ENCODE data around the gene CENPA.

CENPA gene

GRCh38 chr2:26763019-26763418 is 22.8 kb upstream of the CENPA start:
- no peak for FAIRE-seq

DNA sequence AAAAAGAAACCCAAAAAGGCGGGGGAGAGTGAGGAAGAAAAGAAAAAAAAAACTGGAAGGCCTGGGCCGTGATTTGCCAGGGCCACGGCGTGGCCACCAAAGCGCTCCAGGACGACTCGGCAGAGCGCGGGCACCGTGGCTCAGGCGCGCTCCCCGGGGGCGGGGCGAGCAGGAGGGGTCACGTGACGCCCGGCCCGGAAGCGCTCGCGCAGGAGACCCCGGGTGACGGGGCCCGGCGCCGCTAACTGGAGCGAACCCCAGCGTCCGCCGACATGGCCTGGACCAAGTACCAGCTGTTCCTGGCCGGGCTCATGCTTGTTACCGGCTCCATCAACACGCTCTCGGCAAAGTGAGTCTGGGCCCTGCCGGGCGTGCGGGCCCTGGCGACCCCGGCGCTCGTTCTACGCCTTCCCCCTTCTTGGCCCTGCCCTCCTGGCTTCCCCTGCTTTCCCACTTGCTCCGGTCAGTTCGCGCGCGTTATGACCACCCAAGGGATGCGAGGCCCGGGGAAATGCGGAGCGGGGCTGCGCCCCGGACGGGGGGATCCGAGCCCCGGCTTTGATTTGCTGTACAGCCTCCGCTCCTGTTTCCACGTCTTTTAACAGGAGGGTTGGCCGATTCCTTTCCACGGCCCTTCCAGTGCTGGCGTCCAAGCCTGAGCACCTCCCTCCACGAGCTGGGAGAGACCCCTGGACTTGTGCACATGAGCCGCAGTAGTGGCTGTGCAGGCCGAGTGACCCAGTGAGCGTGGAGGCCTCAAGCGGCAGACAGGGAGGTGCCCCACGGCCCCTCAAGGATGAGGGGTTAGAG is 21.6 kb upstream of the CENPA start, which contains the start of gene SLC35F6:
Gene SLC35F6, plus strand, starts transcription at position 207 of the 810 bp plus-strand sequence. Its CDS starts 66 bp downstream, at position 273.
- no peak for FAIRE-seq

DNA sequence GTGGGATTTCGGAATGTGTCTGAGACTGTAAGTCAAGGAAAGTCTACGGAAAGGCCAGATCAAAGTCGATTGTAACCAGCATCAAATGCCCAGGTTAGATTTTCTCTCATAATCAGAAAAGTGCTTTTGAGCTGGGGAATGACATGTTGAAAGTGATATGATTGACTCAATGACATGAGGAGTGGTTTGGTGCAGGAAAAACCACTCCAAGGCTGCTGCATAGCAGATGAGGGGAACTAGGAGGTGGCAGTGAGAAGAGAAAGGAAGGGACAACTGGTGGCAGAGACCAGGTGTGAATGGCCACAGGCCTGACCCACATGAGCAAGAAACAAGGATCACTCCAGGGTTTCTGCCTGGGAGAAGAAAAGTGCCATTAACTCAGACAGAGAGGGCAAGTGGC is 20.9 kb upstream of the CENPA start:
- no peak for FAIRE-seq

GRCh38 chr2:26765475-26766200 is 20.2 kb upstream of the CENPA start:
- FAIRE-seq = no peak

DNA sequence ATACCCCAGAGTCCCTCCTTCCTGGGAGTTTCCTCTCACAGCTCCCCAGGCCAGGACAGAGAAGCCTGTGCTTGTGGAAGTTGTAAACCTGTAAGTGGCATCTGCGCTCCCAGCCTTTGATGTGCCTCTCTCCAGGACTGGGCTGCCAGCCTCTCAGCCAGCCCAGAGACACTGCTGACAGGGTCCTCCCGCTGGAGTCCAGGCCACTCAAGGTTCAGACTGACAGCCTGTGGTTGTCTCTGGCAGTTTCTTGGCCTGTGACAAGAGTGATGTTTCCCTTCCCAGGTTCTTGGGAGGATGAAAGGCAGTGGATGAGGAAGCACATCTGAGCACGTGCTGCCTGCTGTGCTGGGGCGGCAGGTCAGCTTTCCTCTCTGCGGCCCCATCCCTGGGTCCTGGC is 18.7 kb upstream of the CENPA start:
- FAIRE-seq = no peak

GRCh38 chr2:26767894-26768487 is 17.9 kb upstream of the CENPA start:
- FAIRE-seq = no peak

DNA sequence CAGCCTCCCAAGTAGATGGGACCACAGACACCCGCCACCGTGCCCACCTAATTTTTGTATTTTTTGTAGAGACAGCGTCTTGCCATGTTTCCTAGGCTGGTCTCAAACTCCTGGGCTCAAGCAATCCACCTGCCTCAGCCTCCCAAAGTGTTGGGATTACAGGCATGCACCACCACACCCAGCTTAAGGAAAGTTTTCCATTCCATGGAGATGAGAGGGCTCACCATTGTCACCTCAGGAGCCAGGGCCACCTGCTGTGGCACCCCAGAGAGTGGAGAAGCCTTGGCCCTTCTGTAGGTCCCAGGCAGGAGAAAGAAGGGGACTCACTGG is 17.1 kb upstream of the CENPA start:
- FAIRE-seq = no peak

DNA sequence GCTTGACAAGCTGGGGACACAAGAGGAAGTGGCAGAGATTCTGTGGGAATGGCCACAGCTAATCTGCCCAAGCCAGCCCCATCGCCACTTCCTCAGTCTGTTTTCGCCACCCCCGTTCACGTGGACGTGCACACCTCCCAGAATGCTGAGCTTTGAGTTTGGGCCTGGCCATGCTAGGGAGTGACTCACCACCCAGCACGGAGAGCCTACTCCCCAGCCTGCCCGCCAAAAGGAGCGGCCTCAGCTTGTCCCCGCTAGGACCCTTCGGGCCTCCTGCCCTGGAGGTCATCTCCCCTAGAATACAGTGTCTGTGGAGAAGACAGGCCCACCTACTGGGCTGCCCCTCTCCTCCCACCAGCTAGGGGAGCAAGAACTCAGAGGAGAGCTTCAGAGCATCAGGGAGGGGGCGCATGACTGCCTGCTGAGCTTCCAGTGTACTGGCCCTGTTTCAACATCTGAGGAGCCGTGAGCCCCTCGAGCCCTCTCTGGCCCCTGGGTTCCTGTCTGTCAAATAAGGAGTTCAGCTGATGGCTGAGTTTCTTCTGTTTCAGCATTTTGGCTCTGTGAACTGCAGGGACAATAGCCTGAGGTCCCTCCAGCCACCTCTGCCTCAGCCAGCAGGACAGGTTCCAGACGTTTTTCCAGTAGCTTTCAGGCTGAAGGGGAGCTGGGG is 16.6 kb upstream of the CENPA start:
- no peak for FAIRE-seq

- no peak for FAIRE-seq
Observed at GRCh38 chr2:26770986-26771586, 14.8 kb upstream of the CENPA start.

DNA sequence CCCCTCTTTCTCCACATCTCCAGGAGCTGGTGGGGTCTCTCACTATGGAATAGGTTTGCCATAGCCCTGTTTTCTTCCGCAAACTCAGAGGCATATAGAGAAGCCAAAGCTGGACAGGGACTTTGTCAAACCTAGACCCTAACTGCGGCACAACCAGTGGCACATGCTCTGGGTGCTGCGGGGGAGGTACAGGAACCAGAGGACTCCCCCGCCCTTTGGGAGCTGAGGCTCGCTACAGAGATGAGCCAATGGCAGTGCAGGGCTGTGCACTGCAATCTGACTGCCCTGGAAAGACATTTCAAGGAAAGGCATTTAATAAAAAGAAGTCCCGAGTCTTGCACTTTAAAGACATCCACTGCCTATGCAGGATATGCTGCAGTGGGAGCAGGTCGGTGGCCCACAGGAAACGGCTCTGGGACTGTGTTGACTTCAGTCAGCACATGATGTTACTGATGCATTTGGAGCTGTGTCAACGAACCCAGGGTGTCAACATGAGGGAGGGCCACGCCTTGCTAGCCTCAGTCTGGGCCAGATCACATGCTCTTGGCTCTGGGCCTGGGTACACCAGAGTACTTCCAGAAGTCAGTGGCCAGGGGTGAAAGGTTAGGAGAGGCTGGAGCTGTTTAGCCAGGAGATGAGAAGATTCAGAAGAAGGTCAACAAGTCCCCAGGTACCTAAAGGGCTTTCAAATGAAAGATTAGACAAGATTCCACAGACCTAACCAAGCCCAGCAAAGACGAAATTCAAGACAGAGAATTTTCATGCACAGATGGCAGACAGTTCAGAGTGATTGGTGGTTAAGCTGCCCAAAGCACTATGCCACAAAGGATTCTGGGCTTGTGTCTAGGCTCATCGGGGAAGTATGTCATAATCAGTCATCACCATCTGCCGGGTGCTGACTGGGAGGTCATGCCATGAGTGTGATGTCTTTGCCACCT is 13.5 kb upstream of the CENPA start:
- FAIRE-seq = no peak

GRCh38 chr2:26776195-26776800 is 9.6 kb upstream of the CENPA start:
- no peak for FAIRE-seq

DNA sequence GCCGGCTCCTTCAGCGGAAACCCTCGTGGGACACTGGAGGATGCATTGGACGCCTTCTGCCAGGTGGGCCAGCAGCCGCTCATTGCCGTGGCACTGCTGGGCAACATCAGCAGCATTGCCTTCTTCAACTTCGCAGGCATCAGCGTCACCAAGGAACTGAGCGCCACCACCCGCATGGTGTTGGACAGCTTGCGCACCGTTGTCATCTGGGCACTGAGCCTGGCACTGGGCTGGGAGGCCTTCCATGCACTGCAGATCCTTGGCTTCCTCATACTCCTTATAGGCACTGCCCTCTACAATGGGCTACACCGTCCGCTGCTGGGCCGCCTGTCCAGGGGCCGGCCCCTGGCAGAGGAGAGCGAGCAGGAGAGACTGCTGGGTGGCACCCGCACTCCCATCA is 7.8 kb upstream of the CENPA start:
- FAIRE-seq = no peak

DNA sequence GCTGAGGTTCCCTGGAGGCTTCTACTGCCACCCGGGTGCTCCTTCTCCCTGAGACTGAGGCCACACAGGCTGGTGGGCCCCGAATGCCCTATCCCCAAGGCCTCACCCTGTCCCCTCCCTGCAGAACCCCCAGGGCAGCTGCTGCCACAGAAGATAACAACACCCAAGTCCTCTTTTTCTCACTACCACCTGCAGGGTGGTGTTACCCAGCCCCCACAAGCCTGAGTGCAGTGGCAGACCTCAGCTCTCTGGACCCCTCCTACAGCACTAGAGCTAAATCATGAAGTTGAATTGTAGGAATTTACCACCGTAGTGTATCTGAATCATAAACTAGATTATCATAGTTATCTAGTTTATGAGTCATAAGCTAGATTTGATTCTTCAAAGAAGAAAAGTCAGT is 7.3 kb upstream of the CENPA start:
- no peak for FAIRE-seq

GRCh38 chr2:26780203-26780760 is 5.6 kb upstream of the CENPA start:
- FAIRE-seq = no peak

DNA sequence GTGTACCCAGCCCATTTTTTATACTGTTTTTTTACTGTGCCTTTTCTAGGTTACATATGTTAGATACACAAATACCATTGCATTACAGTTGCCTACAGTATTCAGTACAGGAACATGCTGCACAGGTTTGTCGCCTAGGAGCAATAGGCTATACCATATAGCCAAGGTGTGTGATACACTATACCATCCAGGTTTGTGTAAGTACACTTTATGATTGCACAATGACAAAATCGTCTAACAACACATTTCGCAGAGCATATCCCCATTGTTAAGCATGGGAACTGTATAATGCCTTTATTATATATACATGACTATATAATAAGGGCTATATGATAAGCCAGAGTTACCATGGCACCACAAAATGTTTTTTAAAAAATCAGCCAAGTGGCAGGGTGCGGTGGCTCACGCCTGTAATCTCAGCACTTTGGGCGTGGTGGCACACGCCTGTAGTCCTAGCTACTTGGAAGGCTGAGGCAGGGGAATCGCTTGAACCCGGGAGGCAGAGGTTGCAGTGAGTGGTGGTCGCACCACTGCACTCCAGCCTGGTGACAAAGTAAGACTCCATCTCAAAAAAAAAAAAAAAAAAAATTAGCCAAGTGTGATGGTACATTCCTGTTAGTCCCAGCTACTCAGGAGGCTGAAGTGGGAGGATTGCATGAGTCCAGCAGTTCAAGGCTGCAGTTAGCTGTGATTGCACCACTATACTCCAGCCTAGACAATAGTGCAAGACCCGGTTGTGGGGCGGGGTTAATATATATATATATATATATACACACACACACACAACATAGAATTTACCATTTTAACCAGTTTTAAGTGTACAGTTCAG is 2.8 kb upstream of the CENPA start:
- FAIRE-seq = no peak

DNA sequence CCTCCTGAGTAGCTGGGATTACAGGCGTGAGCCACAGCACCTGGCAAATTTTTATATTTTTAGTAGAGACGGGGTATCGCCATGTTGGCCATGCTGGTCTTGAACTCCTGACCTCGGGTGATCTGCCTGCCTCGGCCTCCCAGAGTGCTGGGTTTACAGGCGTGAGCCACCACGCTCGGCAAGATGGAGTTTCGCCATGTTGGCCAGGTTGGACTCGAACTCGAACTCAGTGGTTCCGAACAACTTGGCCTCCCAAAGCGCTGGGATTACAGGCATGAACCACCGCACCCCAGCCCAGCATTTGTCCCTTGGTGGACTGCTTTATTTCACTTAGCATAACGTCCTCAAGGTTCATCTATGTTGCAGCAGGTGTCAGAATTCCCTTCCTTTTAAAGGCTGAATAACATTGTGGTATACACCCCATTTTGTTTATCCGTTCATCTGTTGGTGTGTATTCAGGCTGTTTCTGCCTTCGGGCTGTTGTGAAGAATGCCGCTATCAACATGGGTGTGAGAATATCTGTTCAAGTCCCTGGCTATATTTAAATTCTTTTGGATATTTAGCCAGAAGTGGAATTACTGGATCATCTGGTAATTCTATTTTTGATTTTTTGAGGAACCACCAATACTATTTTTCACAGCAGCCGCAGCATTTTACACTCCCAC is 1.2 kb upstream of the CENPA start:
- no peak for FAIRE-seq

DNA sequence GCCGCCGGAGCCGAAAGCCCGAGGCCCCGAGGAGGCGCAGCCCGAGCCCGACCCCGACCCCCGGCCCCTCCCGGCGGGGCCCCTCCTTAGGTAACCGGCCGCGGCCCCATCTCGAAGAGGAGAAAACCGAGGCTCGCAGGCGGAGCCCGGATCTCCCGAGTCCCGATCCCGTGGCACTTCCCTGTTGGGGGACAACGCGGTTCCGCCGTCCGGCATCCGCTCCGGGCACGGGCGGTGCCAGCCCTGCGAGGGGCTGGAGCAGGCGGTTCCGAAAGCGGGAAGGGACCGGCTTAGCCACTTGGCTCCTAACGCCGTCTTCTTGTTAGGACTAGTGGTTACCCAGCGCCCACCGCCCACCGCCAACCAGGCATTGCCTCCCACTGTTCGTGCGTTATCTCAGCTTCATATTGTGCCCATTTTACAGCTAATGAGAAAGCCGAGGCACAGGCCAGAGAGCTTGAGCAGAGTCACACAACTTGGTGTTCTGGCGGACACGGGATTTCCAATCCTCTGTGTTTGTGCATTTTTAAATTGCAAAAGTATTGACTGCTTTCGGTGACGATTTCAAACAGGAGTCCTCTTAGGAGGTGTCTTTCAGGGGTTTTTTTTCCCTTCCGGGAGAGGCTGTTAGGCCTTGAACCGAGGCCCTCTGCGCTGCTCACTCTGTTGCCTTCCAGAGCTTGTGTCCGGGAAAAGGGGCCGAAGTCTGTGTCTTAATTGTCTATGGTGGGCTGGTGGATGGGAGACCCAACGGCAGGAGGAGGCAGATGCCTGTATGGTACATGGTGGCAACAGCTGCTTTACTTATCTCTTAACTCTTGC is 562 bp downstream of the CENPA start:
- no peak for FAIRE-seq

GRCh38 chr2:26792720-26793119 is 6.9 kb downstream of the CENPA start:
- no peak for FAIRE-seq

DNA sequence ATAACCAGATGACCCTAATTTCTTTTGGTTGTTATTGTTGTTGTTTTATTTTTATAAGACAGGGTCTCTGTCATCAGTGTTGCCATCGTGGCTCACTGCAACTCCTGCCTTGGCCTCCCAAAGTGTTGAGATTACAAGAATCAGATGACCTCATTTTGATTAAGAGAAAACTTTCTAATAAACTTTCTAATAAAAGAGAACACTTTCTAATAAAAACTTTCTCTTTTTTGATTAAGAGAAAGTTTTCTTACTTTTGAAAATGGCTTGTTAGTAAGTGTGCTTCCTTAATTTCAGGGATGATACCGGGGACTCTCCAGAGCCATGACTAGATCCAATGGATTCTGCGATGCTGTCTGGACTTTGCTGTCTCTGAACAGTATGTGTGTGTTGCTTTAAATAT is 7.7 kb downstream of the CENPA start:
- no peak for FAIRE-seq

All from G401.6 (cell line).